GM21717 (cell line): ENCODE data around the gene PHKG2.

Experiments
- ATAC-seq: cut with Tn5 transposase; IDR thresholded peaks from one replicate; pipeline ENCODE4 v1.9.1; 2021; ENCODE audit warnings: mild to moderate bottlenecking, moderate library complexity; ENCODE audit not compliant: unreplicated experiment

The PHKG2 gene

GRCh38 chr16:30793508-30794069, 45.4 kb downstream of the PHKG2 start:
- no peak for ATAC-seq

- ATAC-seq = no peak
Observed at GRCh38 chr16:30794634-30795033, 46.4 kb downstream of the PHKG2 start.

GRCh38 chr16:30797670-30798309, 49.6 kb downstream of the PHKG2 start:
- ATAC-seq = no peak
